ENCODE results near the gene CHST11. TPM values are rescaled to one million over a fixed set of nuclear protein-coding genes. Genes with fewer than 3 reads are reported as not detected.

Gene CHST11
- total and polyA plus RNA-seq, 2 donors from 2014 or later = 2.0 to 23.3 TPM

DNA sequence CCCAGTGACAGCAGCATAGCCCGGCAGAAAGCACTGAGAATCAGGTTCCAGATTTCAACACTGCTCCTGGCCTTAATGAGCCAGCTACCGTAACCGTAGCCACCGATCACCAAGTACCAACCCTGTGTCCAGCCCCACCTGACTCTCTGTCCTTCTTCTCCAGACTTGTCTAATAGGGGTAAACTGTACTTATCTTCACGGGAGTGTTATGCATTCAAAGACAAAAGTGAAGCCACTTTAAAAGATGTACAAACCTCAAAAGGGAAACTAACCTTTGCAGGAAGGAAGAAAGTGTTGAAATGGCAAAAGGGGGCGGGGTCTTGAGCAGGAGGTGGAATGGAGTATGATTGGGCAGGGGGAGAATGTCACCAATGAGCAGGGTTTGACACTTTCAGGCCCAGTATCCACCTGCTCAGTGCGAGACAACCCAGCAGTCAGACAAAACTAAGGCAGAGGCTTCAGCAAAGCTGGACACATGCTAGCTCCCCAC is 226.1 kb downstream of the CHST11 start:
- TF ChIP-seq, protein P1, sequence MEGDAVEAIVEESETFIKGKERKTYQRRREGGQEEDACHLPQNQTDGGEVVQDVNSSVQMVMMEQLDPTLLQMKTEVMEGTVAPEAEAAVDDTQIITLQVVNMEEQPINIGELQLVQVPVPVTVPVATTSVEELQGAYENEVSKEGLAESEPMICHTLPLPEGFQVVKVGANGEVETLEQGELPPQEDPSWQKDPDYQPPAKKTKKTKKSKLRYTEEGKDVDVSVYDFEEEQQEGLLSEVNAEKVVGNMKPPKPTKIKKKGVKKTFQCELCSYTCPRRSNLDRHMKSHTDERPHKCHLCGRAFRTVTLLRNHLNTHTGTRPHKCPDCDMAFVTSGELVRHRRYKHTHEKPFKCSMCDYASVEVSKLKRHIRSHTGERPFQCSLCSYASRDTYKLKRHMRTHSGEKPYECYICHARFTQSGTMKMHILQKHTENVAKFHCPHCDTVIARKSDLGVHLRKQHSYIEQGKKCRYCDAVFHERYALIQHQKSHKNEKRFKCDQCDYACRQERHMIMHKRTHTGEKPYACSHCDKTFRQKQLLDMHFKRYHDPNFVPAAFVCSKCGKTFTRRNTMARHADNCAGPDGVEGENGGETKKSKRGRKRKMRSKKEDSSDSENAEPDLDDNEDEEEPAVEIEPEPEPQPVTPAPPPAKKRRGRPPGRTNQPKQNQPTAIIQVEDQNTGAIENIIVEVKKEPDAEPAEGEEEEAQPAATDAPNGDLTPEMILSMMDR (IDR thresholded peaks at IDR 0.05; ENCODE audit: borderline replicate concordance, extremely low read depth, insufficient read depth) = no peak
- H3K4me1 ChIP-seq (ENCODE audit: control insufficient read depth in 2 of 3, insufficient read depth in 2 of 3, low read depth in 1 of 3, low read length in 3 of 3) = no peaks in the 10 kb centered on the region
- no peak for FAIRE-seq
- no peaks in the 10 kb centered on the region for H3K9me3 ChIP-seq (ENCODE audit: control insufficient read depth in 2 of 3, insufficient read depth in 1 of 3, low read length in 3 of 3)
- no peaks in the 10 kb centered on the region for H3K36me3 ChIP-seq (ENCODE audit: control insufficient read depth in 2 of 3, insufficient read depth in 3 of 3, low read length in 3 of 3)
- intact Hi-C loops (cut with DNase I) = no loop called here
- H3K4me3 ChIP-seq (ENCODE audit: low read length in 3 of 3) = no peak overlapping the region
- DNase-seq = no peak
- H3K27me3 ChIP-seq (ENCODE audit: control insufficient read depth, insufficient read depth, low read length) = no peaks in the 10 kb centered on the region
- H3K27ac ChIP-seq (ENCODE audit: low read depth in 2 of 2, low read length in 2 of 2) = no peak overlapping the region
- no peak overlapping the region for H3K9ac ChIP-seq (ENCODE audit: low read length in 3 of 3)

DNA sequence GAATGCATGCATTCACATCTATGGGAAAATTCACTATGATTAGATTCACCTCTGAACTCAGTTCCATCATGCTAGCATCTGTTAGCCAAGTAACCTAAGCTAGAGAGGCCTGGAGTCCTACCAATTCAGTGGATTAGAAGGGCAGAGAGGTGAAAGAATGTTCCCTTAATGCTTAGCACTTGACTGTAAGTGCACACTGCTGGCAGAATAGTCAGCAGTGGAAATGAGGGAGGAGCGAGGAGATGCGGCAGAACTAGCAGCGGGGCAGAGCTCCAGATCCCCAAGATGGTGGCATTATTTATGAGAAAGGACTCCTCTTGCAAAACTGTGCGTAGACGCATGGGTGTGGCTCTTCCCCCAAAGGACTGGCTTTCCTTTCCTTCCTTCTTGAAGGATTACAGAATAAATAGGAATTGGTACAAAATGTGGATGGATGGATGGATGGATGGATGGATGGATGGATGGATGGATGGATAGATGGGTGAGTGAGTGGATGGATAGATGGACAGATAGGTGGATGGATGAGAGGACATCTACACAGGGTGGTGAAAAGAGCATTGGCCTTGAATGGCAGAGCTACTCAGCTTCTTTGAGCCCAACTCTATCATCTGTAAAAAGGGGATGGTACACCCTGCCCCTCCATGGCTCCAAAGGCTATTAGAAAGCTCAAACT is 227.2 kb downstream of the CHST11 start:
- Histone ChIP-seq H3K9me3 (ENCODE audit: control insufficient read depth in 2 of 3, insufficient read depth in 1 of 3, low read length in 3 of 3) (no peaks in the 10 kb centered on the region), H3K9ac (ENCODE audit: low read length in 3 of 3) (no peak overlapping the region), H3K36me3 (ENCODE audit: control insufficient read depth in 2 of 3, insufficient read depth in 3 of 3, low read length in 3 of 3) (no peaks in the 10 kb centered on the region), H3K27ac (ENCODE audit: low read depth in 2 of 2, low read length in 2 of 2) (no peak overlapping the region), H3K4me3 (ENCODE audit: low read length in 3 of 3) (no peak overlapping the region), H3K4me1 (ENCODE audit: control insufficient read depth in 2 of 3, insufficient read depth in 2 of 3, low read depth in 1 of 3, low read length in 3 of 3) (no peaks in the 10 kb centered on the region), H3K27me3 (ENCODE audit: control insufficient read depth, insufficient read depth, low read length) (no peaks in the 10 kb centered on the region)
- FAIRE-seq (no peak), DNase-seq (no peak)
- TF ChIP-seq, protein P1 (IDR thresholded peaks at IDR 0.05; ENCODE audit: borderline replicate concordance, extremely low read depth, insufficient read depth) = no peak
- intact Hi-C loops (cut with DNase I) = no loop called here

DNA sequence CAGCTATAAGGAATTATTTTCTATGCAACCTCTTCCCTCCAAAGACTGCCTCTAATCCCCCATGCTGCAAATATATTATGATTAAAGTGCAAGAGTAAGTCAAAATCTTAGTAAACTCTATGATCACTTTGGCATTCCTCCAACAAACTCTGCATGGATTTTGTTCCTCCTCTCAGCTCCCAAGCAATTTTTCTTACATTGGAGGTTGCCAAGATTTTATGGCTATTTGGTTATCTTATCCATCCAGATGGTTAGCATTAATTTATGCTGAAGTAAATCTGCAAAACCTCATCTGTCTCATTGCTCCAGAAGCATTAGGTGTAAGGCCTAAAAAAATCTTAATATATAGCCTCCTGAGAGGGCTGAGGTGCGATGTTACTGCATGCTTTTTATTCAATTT is 228.1 kb downstream of the CHST11 start:
- no peaks in the 10 kb centered on the region for H3K36me3 ChIP-seq (ENCODE audit: control insufficient read depth in 2 of 3, insufficient read depth in 3 of 3, low read length in 3 of 3)
- intact Hi-C loops (cut with DNase I) = no loop called here
- DNase-seq = peak in 1 of 5 donors; percentile 64
- no peak overlapping the region for H3K4me3 ChIP-seq (ENCODE audit: low read length in 3 of 3)
- H3K4me1 ChIP-seq (ENCODE audit: control insufficient read depth in 2 of 3, insufficient read depth in 2 of 3, low read depth in 1 of 3, low read length in 3 of 3) = no peaks in the 10 kb centered on the region
- H3K27me3 ChIP-seq (ENCODE audit: control insufficient read depth, insufficient read depth, low read length) = no peaks in the 10 kb centered on the region
- no peak for FAIRE-seq
- no peaks in the 10 kb centered on the region for H3K9me3 ChIP-seq (ENCODE audit: control insufficient read depth in 2 of 3, insufficient read depth in 1 of 3, low read length in 3 of 3)
- no peak overlapping the region for H3K27ac ChIP-seq (ENCODE audit: low read depth in 2 of 2, low read length in 2 of 2)
- no peak overlapping the region for H3K9ac ChIP-seq (ENCODE audit: low read length in 3 of 3)
- TF ChIP-seq, protein P1 (IDR thresholded peaks at IDR 0.05; ENCODE audit: borderline replicate concordance, extremely low read depth, insufficient read depth) = no peak
